GM19452 (cell line): Measurements from ENCODE around the gene CTNS.
"Not testable (repeated sequence)": the region's sequence is repeated elsewhere in the genome, so short reads cannot be mapped to it uniquely, and the experiment has no call there.

Experiments
- ATAC-seq: cut with Tn5 transposase; IDR thresholded peaks from one replicate; pipeline ENCODE4 v1.9.1; 2021; ENCODE audit not compliant: unreplicated experiment

CTNS gene

GRCh38 chr17:3681565-3681964 lies 45.0 kb downstream of the CTNS start:
- no peak for ATAC-seq

- no peak for ATAC-seq
These were observed 45.5 kb downstream of the CTNS start for GRCh38 chr17:3682033-3682432.

- no peak for ATAC-seq
These were observed 46.5 kb downstream of the CTNS start for GRCh38 chr17:3683054-3683511.

GRCh38 chr17:3685174-3685573 lies 48.6 kb downstream of the CTNS start:
- ATAC-seq: no peak

GRCh38 chr17:3688027-3688553 lies 51.5 kb downstream of the CTNS start:
- ATAC-seq: no peak

GRCh38 chr17:3688852-3689261 lies 52.3 kb downstream of the CTNS start:
- no peak for ATAC-seq

GRCh38 chr17:3689262-3690093 lies 52.9 kb downstream of the CTNS start:
- ATAC-seq: no peak

- no peak for ATAC-seq
These were observed 53.6 kb downstream of the CTNS start for GRCh38 chr17:3690094-3690715.

- no peak for ATAC-seq
These were observed 55.1 kb downstream of the CTNS start for GRCh38 chr17:3691617-3692067.

GRCh38 chr17:3692346-3692745 lies 55.8 kb downstream of the CTNS start:
- no peak for ATAC-seq

- ATAC-seq: no peak
These were observed 56.6 kb downstream of the CTNS start for GRCh38 chr17:3693141-3693540.

- peak; percentile 73 for ATAC-seq
These were observed 57.3 kb downstream of the CTNS start for GRCh38 chr17:3693829-3694231.

- no peak for ATAC-seq
These were observed 58.7 kb downstream of the CTNS start for GRCh38 chr17:3695129-3695722.

GRCh38 chr17:3695723-3696411 lies 59.3 kb downstream of the CTNS start, which contains the start of gene P2RX5:
Gene P2RX5 (minus strand): TSS chr17:3696155. CDS start chr17:3696005, 150 bp downstream.
- no peak for ATAC-seq

- ATAC-seq: no peak
These were observed 60.5 kb downstream of the CTNS start for GRCh38 chr17:3697103-3697476.

GRCh38 chr17:3698139-3698538 lies 61.6 kb downstream of the CTNS start:
- no peak for ATAC-seq

GRCh38 chr17:3699951-3700350 lies 63.4 kb downstream of the CTNS start:
- no peak for ATAC-seq

- not testable (repeated sequence) for ATAC-seq
These were observed 65.5 kb downstream of the CTNS start for GRCh38 chr17:3702041-3702539.

GRCh38 chr17:3704931-3705717 lies 68.6 kb downstream of the CTNS start:
- ATAC-seq: no peak

- ATAC-seq: not testable (repeated sequence)
These were observed 69.1 kb downstream of the CTNS start for GRCh38 chr17:3705718-3705984.
